Hepatic stellate cell (primary cell): Measurements from ENCODE around the gene FBF1.

ENCODE experiments used
- DNase-seq: peaks from one replicate; pipeline ENCODE4 v3.0.0; 2011; ENCODE audit warnings: low spot score

The FBF1 gene

GRCh38 chr17:75950421-75950820 is 9.6 kb upstream of the FBF1 start:
- DNase-seq = no peak

GRCh38 chr17:75945211-75945610 is 4.4 kb upstream of the FBF1 start:
- DNase-seq = no peak

- DNase-seq = no peak
Measured at GRCh38 chr17:75943491-75943890, 2.6 kb upstream of the FBF1 start.

GRCh38 chr17:75942473-75942872 is 1.6 kb upstream of the FBF1 start:
- no peak for DNase-seq

GRCh38 chr17:75941442-75941819 is 589 bp upstream of the FBF1 start:
- DNase-seq = no peak

GRCh38 chr17:75937652-75938051 is 3.2 kb downstream of the FBF1 start:
- no peak for DNase-seq

- no peak for DNase-seq
Measured at GRCh38 chr17:75933808-75934207, 7.0 kb downstream of the FBF1 start.

- no peak for DNase-seq
Measured at GRCh38 chr17:75932852-75933251, 8.0 kb downstream of the FBF1 start.

- no peak for DNase-seq
Measured at GRCh38 chr17:75931062-75931461, 9.8 kb downstream of the FBF1 start.

- peak; percentile 47 for DNase-seq
Measured at GRCh38 chr17:75927286-75927922, 13.4 kb downstream of the FBF1 start.

GRCh38 chr17:75926456-75926855 is 14.4 kb downstream of the FBF1 start:
- no peak for DNase-seq

GRCh38 chr17:75925912-75926311 is 14.9 kb downstream of the FBF1 start:
- no peak for DNase-seq

- no peak for DNase-seq
Measured at GRCh38 chr17:75925103-75925502, 15.7 kb downstream of the FBF1 start.

- DNase-seq = no peak
Measured at GRCh38 chr17:75922963-75923874, 17.6 kb downstream of the FBF1 start.

- DNase-seq = no peak
Measured at GRCh38 chr17:75922173-75922961, 18.5 kb downstream of the FBF1 start.

- DNase-seq = no peak
Measured at GRCh38 chr17:75921596-75921995, 19.2 kb downstream of the FBF1 start.

GRCh38 chr17:75920045-75920560 is 20.7 kb downstream of the FBF1 start:
- no peak for DNase-seq

GRCh38 chr17:75919611-75920010 is 21.2 kb downstream of the FBF1 start:
- DNase-seq = no peak

- no peak for DNase-seq
Measured at GRCh38 chr17:75917917-75918445, 22.9 kb downstream of the FBF1 start.

GRCh38 chr17:75917141-75917916 is 23.5 kb downstream of the FBF1 start:
- no peak for DNase-seq

- no peak for DNase-seq
Measured at GRCh38 chr17:75915268-75915667, 25.6 kb downstream of the FBF1 start.
